ENCODE results near the gene OSBPL1A.

DNA sequence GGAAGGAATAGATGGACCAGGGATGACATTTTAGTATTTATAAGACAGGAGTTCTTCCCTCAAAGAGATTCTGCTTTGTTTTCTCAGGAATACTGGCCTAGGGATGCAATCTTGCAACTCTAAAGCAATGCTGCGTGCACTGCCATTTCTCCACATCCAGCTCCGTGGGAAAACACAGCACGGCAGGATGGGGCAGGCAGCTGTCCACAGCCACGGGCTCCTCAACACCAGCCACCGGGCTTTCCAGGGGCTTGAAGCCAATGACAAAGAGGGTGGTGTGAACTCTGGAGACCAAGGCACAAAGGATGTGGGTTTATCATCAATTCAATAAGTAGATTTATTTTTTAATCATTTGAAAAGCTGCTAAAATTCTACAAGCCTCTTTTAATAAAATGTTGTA, 209.5 kb downstream of the OSBPL1A start:
- TF ChIP-seq POLR2AphosphoS5 (IDR thresholded peaks at IDR 0.05; ENCODE audit: low read depth, low read length) (no peak), EP300 (IDR thresholded peaks at IDR 0.05; ENCODE audit: borderline replicate concordance in 1 of 2, low read depth in 2 of 2, low read length in 2 of 2) (no peak), CREB1 (IDR thresholded peaks at IDR 0.05) (no peak), SIN3A (conservative IDR thresholded peaks at IDR 0.05 in 1 of 2, IDR thresholded peaks at IDR 0.05 in 1 of 2; ENCODE audit: low read depth in 1 of 2, low read length in 2 of 2) (no peak), EZH2 (IDR thresholded peaks at IDR 0.05; ENCODE audit: low read depth, low read length, severe bottlenecking) (no peak), POLR2A (IDR thresholded peaks at IDR 0.05; ENCODE audit: control extremely low read depth in 1 of 2, low read depth in 2 of 2, low read length in 2 of 2) (no peak), TEAD4 (IDR thresholded peaks at IDR 0.05; ENCODE audit: low read depth, low read length) (no peak)
- TF ChIP-seq, protein P1, sequence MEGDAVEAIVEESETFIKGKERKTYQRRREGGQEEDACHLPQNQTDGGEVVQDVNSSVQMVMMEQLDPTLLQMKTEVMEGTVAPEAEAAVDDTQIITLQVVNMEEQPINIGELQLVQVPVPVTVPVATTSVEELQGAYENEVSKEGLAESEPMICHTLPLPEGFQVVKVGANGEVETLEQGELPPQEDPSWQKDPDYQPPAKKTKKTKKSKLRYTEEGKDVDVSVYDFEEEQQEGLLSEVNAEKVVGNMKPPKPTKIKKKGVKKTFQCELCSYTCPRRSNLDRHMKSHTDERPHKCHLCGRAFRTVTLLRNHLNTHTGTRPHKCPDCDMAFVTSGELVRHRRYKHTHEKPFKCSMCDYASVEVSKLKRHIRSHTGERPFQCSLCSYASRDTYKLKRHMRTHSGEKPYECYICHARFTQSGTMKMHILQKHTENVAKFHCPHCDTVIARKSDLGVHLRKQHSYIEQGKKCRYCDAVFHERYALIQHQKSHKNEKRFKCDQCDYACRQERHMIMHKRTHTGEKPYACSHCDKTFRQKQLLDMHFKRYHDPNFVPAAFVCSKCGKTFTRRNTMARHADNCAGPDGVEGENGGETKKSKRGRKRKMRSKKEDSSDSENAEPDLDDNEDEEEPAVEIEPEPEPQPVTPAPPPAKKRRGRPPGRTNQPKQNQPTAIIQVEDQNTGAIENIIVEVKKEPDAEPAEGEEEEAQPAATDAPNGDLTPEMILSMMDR (IDR thresholded peaks at IDR 0.05; ENCODE audit: control extremely low read depth in 1 of 3, insufficient read depth in 1 of 3, low read depth in 1 of 3, low read length in 3 of 3) = no peak
